Suprapubic skin (tissue), 4 donors: ENCODE results near the gene SEC14L1. TPM values are rescaled to one million over a fixed set of nuclear protein-coding genes. Genes with fewer than 3 reads are reported as not detected.

ENCODE experiments used
- DNase-seq, 2 donors: peaks; one replicate each; pipeline ENCODE4 v3.0.0-alpha.2; 2019; ENCODE audit warnings: low spot score in 2 of 2
- H3K27ac ChIP-seq: fragments of 200-600 bp; sonication (generic); one replicate; pipeline ENCODE4 v1.5.1; 2019
- H3K27me3 ChIP-seq: fragments of 200-600 bp; sonication (generic); one replicate; pipeline ENCODE4 v1.5.1; 2019
- H3K36me3 ChIP-seq: fragments of 200-600 bp; sonication (generic); one replicate; pipeline ENCODE4 v1.5.1; 2019
- H3K4me1 ChIP-seq: fragments of 200-600 bp; sonication (generic); one replicate; pipeline ENCODE4 v1.5.1; 2019
- H3K4me3 ChIP-seq: fragments of 200-600 bp; sonication (generic); one replicate; pipeline ENCODE4 v1.5.1; 2019; ENCODE audit warnings: mild to moderate bottlenecking
- H3K9me3 ChIP-seq: fragments of 200-600 bp; sonication (generic); one replicate; pipeline ENCODE4 v1.5.1; 2019
- EP300 ChIP-seq: sonication (generic); formaldehyde crosslinking; IDR thresholded peaks from one replicate; pipeline ENCODE4 v1.6.1; 2017; ENCODE audit warnings: antibody characterized with exemption
- POLR2A ChIP-seq, 2 donors: fragments of 450-650 bp; IDR thresholded peaks; one replicate each; pipeline ENCODE4 v1.6.1; 2017; ENCODE audit warnings: antibody characterized with exemption in 2 of 2, mild to moderate bottlenecking in 2 of 2, moderate library complexity in 2 of 2
- POLR2AphosphoS5 ChIP-seq, 3 donors: sonication (generic); formaldehyde crosslinking; IDR thresholded peaks; one replicate each; pipeline ENCODE4 v1.6.1; 2017; ENCODE audit warnings: antibody characterized with exemption in 3 of 3
- WGBS: methylation state at CpG from one replicate; pipeline ENCODE4 v1.1.5; 2018; 5-methylcytosine and 5-hydroxymethylcytosine counted together
- total RNA-seq, 4 donors: library from RNA; depleted of rRNA; stranded (reverse); fragments of >200 nt; gene quantifications; one replicate each; pipeline ENCODE4 v1.1.0, GENCODE V29; 2016
- TF ChIP-seq, protein P1 (sequence below), 2 donors: fragments of 200-600 bp in 1 of 2; fragments of 450-650 bp in 1 of 2; sonication (generic) in 1 of 2; IDR thresholded peaks; one replicate each; pipeline ENCODE4 v1.5.1; 2016 to 2019; ENCODE audit warnings: antibody characterized with exemption in 2 of 2, mild to moderate bottlenecking in 1 of 2, moderate library complexity in 1 of 2

The SEC14L1 gene
- total RNA-seq, 4 donors from 2014 or later: 35.5 to 87.3 (median 51.6) TPM

DNA sequence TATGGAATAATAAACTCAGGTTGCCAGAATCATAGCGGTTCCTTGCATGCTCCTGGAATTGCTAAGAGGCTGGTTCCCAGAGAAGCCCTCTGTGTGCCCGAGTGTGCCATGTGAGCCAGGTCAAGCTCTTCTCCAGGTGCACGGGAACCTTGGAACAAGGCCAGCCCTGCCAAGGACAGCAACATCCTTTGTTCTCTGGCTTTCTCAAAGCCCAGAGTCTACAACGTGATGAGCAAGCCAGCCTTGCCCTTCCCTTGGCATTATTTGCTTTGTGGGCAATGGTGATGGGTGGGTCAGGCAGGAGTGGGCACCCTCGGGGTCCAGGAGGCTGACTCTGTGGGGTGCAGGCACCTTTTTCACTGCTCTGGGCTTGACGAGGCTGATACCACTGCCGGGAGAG, 14.2 kb upstream of the SEC14L1 start:
- DNase-seq: peak in 1 of 2 donors; percentile 86
- WGBS: 75% methylated on average over 5 of the region's 7 CpGs

DNA sequence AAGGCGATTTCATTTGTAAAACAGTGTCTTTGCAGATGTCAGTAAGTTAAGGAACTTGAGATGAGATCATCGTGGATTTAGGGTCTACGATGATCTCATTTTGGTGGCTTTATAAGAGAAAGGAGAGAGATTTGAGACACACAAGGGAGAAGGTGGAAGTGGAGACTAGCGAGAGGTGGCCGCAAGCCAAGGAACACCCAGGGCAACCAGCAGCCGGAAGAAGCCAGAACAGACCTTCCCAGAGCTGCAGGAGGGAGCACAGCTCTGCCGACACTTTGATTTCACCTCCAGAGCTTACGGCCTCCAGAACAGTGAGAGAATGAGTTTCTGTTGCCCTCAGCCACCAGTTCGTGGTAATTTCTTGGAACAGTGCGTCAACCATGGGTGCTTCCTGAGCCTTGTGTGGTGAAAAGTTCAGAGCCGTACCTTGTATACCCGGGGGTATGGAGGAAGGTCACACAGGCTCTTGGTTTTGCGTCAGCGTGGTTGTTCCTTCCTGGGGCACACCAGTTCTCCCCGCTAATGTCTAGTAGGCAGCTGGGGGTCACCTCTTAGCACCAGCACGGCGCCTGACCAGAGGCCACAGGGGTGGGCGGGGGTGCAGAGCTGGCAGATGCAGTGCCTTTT, 12.9 kb upstream of the SEC14L1 start:
- Histone ChIP-seq H3K27ac (peak overlapping the region; percentile 72), H3K9me3 (no peaks in the 10 kb centered on the region), H3K4me1 (peaks cover 71% of the 10 kb centered on the region), H3K4me3 (peak overlapping the region; percentile 10), H3K27me3 (no peaks in the 10 kb centered on the region), H3K36me3 (no peaks in the 10 kb centered on the region)
- peak in 1 of 2 donors; percentile 80 for DNase-seq
- TF ChIP-seq, protein P1, sequence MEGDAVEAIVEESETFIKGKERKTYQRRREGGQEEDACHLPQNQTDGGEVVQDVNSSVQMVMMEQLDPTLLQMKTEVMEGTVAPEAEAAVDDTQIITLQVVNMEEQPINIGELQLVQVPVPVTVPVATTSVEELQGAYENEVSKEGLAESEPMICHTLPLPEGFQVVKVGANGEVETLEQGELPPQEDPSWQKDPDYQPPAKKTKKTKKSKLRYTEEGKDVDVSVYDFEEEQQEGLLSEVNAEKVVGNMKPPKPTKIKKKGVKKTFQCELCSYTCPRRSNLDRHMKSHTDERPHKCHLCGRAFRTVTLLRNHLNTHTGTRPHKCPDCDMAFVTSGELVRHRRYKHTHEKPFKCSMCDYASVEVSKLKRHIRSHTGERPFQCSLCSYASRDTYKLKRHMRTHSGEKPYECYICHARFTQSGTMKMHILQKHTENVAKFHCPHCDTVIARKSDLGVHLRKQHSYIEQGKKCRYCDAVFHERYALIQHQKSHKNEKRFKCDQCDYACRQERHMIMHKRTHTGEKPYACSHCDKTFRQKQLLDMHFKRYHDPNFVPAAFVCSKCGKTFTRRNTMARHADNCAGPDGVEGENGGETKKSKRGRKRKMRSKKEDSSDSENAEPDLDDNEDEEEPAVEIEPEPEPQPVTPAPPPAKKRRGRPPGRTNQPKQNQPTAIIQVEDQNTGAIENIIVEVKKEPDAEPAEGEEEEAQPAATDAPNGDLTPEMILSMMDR (IDR thresholded peaks at IDR 0.05): no peak
- TF ChIP-seq EP300 (no peak), POLR2A (IDR thresholded peaks at IDR 0.05) (no peak), POLR2AphosphoS5 (IDR thresholded peaks at IDR 0.05) (peak in 2 of 3 donors; percentile 27 to 61)
- 54% methylated on average over 18 of the region's 18 CpGs for WGBS

More for the DNA sequence above, 14.2 kb upstream of the SEC14L1 start:
- Histone ChIP-seq H3K9me3 (no peaks in the 10 kb centered on the region), H3K4me3 (no peak overlapping the region), H3K36me3 (no peaks in the 10 kb centered on the region), H3K27ac (peak overlapping the region; percentile 61), H3K27me3 (no peaks in the 10 kb centered on the region), H3K4me1 (peaks cover 62% of the 10 kb centered on the region)
- TF ChIP-seq EP300: no peak
- peak in 1 of 3 donors; percentile 9 for TF ChIP-seq POLR2AphosphoS5 (IDR thresholded peaks at IDR 0.05)
- TF ChIP-seq POLR2A (IDR thresholded peaks at IDR 0.05): no peak
- TF ChIP-seq, protein P1 (IDR thresholded peaks at IDR 0.05): no peak

DNA sequence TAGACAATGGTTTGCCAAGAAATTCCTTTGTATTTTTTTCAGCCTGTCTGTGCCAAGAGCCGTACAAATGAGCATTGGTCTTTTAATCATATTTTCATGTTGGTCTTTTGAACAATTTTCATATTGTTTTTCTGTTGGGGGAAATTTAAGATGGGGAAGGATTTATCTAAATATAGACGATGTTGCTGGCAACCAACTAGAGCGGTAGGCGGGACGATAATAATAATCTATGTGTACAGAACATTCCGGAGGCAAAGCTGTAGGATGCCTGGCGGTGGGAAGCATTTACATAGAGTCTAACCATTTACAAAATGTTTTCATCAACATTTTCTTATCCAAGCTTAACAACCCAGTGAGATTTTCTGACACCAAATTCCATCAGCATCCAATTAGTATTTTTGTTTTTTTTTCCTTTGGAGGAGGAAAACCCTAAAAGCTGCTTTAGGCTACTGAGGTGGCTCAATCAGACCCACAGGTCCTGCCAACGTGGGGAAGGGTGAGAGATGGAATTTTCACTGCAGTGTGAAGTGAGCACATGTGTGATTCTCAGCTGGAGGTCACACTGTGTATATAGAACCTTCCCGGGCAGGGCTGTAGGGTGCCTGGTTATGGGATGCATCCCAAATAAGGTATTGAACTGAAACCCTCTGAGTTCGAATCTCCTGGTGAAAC, 11.7 kb upstream of the SEC14L1 start:
- Histone ChIP-seq H3K4me1 (peaks cover 76% of the 10 kb centered on the region), H3K36me3 (no peaks in the 10 kb centered on the region), H3K27me3 (no peaks in the 10 kb centered on the region), H3K27ac (peak overlapping the region; percentile 72), H3K4me3 (no peak overlapping the region), H3K9me3 (no peaks in the 10 kb centered on the region)
- DNase-seq: no peak
- WGBS: 40% methylated on average over 10 of the region's 10 CpGs
- TF ChIP-seq, protein P1 (IDR thresholded peaks at IDR 0.05): no peak

DNA sequence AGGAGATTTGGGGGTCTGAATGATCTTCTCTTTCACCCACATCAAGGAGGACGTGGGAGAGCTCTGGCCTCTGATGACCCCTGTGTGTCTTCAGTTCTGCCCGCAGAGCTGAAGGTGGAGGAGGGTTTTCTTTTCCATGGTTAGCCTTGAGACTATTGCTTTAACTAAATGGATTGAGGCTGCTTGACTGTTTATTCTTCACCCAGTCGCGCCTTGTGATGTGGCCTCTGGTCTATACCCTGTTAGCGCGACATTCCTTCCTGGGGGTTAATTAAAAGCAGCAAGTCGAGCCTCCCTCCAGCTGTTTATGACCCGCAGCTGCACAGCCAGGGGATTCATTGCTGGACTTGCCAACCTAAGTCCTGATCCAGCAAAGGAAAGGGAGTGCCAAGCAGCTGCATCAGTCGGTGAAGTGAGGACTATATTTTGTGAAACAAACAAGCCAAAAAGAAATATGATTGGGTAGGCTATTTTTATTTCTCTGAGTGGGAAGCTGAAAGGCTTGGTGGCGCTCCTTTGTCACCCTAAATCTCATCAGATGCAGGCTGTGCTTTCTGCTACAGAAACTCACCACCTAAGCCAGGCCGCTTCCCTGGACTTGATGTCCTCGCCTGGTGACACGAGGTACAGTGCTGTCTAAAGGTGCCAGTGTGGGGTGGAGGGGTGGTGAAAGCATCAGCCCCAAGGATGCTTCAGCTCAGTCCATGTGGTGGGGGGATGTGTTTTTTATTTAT, 11.0 kb upstream of the SEC14L1 start:
- Histone ChIP-seq H3K4me1 (peaks cover 71% of the 10 kb centered on the region), H3K36me3 (no peaks in the 10 kb centered on the region), H3K27me3 (no peaks in the 10 kb centered on the region), H3K9me3 (no peaks in the 10 kb centered on the region), H3K4me3 (no peak overlapping the region), H3K27ac (peak overlapping the region; percentile 72)
- no peak for DNase-seq
- TF ChIP-seq POLR2A (IDR thresholded peaks at IDR 0.05) (no peak), POLR2AphosphoS5 (IDR thresholded peaks at IDR 0.05) (no peak)
- WGBS: 35% methylated on average over 13 of the region's 13 CpGs

DNA sequence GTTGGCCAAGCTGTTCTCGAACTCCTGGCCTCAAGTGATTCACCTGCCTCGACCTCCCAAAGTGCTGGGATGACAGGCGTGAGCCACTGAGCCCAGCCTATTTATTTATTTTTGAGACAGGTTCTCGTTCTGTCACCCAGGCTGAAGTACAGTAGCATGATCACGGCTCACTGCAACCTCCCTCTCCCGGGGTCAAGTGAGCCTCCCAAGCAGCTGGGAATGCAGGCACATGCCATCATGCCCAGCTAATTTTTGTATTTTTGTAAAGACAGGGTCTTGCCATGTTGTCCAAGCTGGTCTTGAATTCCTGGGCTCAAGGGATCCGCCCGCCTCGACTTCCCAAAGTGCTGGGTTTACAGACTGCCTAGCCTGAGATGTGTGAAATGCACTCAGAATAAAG, 10.2 kb upstream of the SEC14L1 start:
- peaks cover 67% of the 10 kb centered on the region for H3K4me1 ChIP-seq
- no peaks in the 10 kb centered on the region for H3K36me3 ChIP-seq
- TF ChIP-seq, protein P1 (IDR thresholded peaks at IDR 0.05): no peak
- TF ChIP-seq EP300: no peak
- TF ChIP-seq POLR2A (IDR thresholded peaks at IDR 0.05): no peak
- TF ChIP-seq POLR2AphosphoS5 (IDR thresholded peaks at IDR 0.05): no peak
- no peak overlapping the region for H3K27ac ChIP-seq
- H3K4me3 ChIP-seq: no peak overlapping the region
- DNase-seq: no peak
- 98% methylated on average over 9 of the region's 9 CpGs for WGBS
- no peaks in the 10 kb centered on the region for H3K27me3 ChIP-seq
- no peaks in the 10 kb centered on the region for H3K9me3 ChIP-seq
